SK-N-SH treated with all-trans-retinoic acid at 6 μM for 48 hours (cell line): ENCODE results near the gene SPART.

Experiments used
- ARNTL ChIP-seq: fragments of 450-650 bp; formaldehyde crosslinking; IDR thresholded peaks from 2 replicates; pipeline ENCODE4 v1.5.0; 2020; ENCODE audit warnings: low read depth, mild to moderate bottlenecking, moderate library complexity, borderline replicate concordance
- BACH2 ChIP-seq: fragments of 250-450 bp; sonication (Bioruptor Pico); IDR thresholded peaks from 2 replicates; pipeline ENCODE4 v1.9.0; 2021; ENCODE audit warnings: mild to moderate bottlenecking, borderline replicate concordance
- ESRRG ChIP-seq: fragments of 250-450 bp; sonication (Bioruptor Pico); IDR thresholded peaks from 2 replicates; pipeline ENCODE4 v1.6.1; 2021; ENCODE audit warnings: mild to moderate bottlenecking
- RARB ChIP-seq: fragments of 250-450 bp; sonication (Bioruptor Pico); IDR thresholded peaks from 2 replicates; pipeline ENCODE4 v1.8.0; 2021; ENCODE audit warnings: mild to moderate bottlenecking, moderate library complexity
- TSHZ2 ChIP-seq: fragments of 250-450 bp; sonication (Bioruptor Pico); IDR thresholded peaks from 2 replicates; pipeline ENCODE4 v1.5.0; 2020; ENCODE audit warnings: mild to moderate bottlenecking, moderate library complexity
- ZFP3 ChIP-seq: fragments of 250-450 bp; sonication (Bioruptor Pico); IDR thresholded peaks from 2 replicates; pipeline ENCODE4 v1.5.0; 2020; ENCODE audit warnings: mild to moderate bottlenecking, moderate library complexity
- ZFP30 ChIP-seq: fragments of 450-650 bp; formaldehyde crosslinking; IDR thresholded peaks from 2 replicates; pipeline ENCODE4 v1.5.0; 2022; ENCODE audit warnings: mild to moderate bottlenecking, moderate library complexity
- ZNF8 ChIP-seq: fragments of 450-650 bp; formaldehyde crosslinking; IDR thresholded peaks from 2 replicates; pipeline ENCODE4 v1.5.0; 2020; ENCODE audit warnings: mild to moderate bottlenecking, moderate library complexity

GRCh38 chr13:36310417-36311108, 35.6 kb downstream of the SPART start:
- TF ChIP-seq TSHZ2 (CRISPR knock-in tag) (no peak), RARB (no peak), ZFP3 (CRISPR knock-in tag) (no peak), ESRRG (no peak), ZFP30 (CRISPR knock-in tag) (no peak), BACH2 (no peak), ARNTL (CRISPR knock-in tag) (no peak), ZNF8 (CRISPR knock-in tag) (no peak)
